H1 (cell line): ENCODE data around the gene UBQLN1. TPM values are rescaled to one million over a fixed set of nuclear protein-coding genes. Genes with fewer than 3 reads are reported as not detected.

Source experiments
- CTCF ChIA-PET: fragments of 300-600 bp; sonication (Branson Sonifier 250); formaldehyde crosslinking; loops from one replicate; lab custom pipeline; 2021; ENCODE audit not compliant: partially characterized antibody; lab: Charles Lee
- POLR2A ChIA-PET: fragments of 300-600 bp; sonication (Branson Sonifier 250); formaldehyde crosslinking; loops from one replicate; lab custom pipeline; 2021; ENCODE audit warnings: inconsistent platforms; ENCODE audit not compliant: partially characterized antibody; lab: Charles Lee
- DNase-seq, 2 experiments: peaks; one replicate each; pipeline versions ENCODE4 v3.0.0 to v3.0.0-alpha.2; 2010 to 2022; ENCODE audit warnings: low spot score in 2 of 2, low read depth in 1 of 2, mixed read lengths in 1 of 2
- FAIRE-seq: peaks from 2 replicates; lab custom pipeline; 2011; peaks lifted over from hg19 to GRCh38; lab: Jason Lieb, UNC
- H2AFZ ChIP-seq: 2 replicates; pipeline ENCODE4 v1.8.1; 2012; ENCODE audit warnings: low read length, inconsistent platforms
- H2AK5ac ChIP-seq: 2 replicates; pipeline ENCODE4 v1.6.1; 2013; ENCODE audit warnings: low read depth, low read length
- H2BK120ac ChIP-seq: replicated peaks from 2 replicates; pipeline ENCODE3; 2013; ENCODE audit warnings: low read depth, low read length, inconsistent platforms
- H2BK12ac ChIP-seq: 2 replicates; pipeline ENCODE4 v1.6.1; 2013; ENCODE audit warnings: low read depth, low read length
- H2BK15ac ChIP-seq: 2 replicates; pipeline ENCODE4 v1.6.1; 2013; ENCODE audit warnings: low read length
- H2BK20ac ChIP-seq: 2 replicates; pipeline ENCODE4 v1.6.1; 2013; ENCODE audit warnings: low read length
- H2BK5ac ChIP-seq: 2 replicates; pipeline ENCODE4 v1.6.1; 2013; ENCODE audit warnings: low read depth, low read length
- H3K14ac ChIP-seq: 2 replicates; pipeline ENCODE4 v1.6.1; 2013; ENCODE audit warnings: inconsistent platforms; ENCODE audit not compliant: insufficient read length
- H3K18ac ChIP-seq: 2 replicates; pipeline ENCODE4 v1.6.1; 2013; ENCODE audit warnings: low read length; ENCODE audit errors: extremely low read depth
- H3K23ac ChIP-seq: 2 replicates; pipeline ENCODE4 v1.6.1; 2013; ENCODE audit warnings: inconsistent platforms; ENCODE audit not compliant: insufficient read length
- H3K23me2 ChIP-seq: 2 replicates; pipeline ENCODE4 v1.6.1; 2013; ENCODE audit warnings: low read depth, low read length
- H3K27ac ChIP-seq: 2 replicates; pipeline ENCODE4 v1.6.1; 2011; ENCODE audit warnings: low read depth, low read length, inconsistent platforms
- H3K27me3 ChIP-seq, 4 experiments: replicated peaks in 1 of 4; 1 replicate in 1 of 4; 2 replicates in 3 of 4; pipeline versions ENCODE4 v1.6.1 to v1.8.1; 2011 to 2013; ENCODE audit warnings: low read length in 3 of 4, mild to moderate bottlenecking in 3 of 4, inconsistent platforms in 2 of 4, mixed read lengths in 2 of 4, moderate library complexity in 1 of 4; ENCODE audit not compliant: control insufficient read depth in 3 of 4, insufficient read depth in 3 of 4; ENCODE audit errors: extremely low read depth in 1 of 4
- H3K36me3 ChIP-seq, 4 experiments: 2 replicates each; pipeline versions ENCODE4 v1.6.1 to v1.8.1; 2011 to 2013; ENCODE audit warnings: mild to moderate bottlenecking in 4 of 4, low read length in 3 of 4, moderate library complexity in 2 of 4, control low read depth in 1 of 4, inconsistent platforms in 1 of 4; ENCODE audit not compliant: insufficient read depth in 4 of 4, control insufficient read depth in 2 of 4
- H3K4ac ChIP-seq: replicated peaks from 2 replicates; pipeline ENCODE3; 2013; ENCODE audit warnings: low read length, low read depth, mixed read lengths, inconsistent platforms; ENCODE audit not compliant: insufficient read length
- H3K4me1 ChIP-seq, 4 experiments: replicated peaks in 1 of 4; 1 replicate in 1 of 4; 2 replicates in 3 of 4; pipeline versions ENCODE4 v1.6.1 to v1.8.1; 2011 to 2013; ENCODE audit warnings: low read length in 3 of 4, inconsistent platforms in 2 of 4, mixed read lengths in 1 of 4; ENCODE audit not compliant: insufficient read depth in 4 of 4, control insufficient read depth in 3 of 4
- H3K4me2 ChIP-seq, 2 experiments: 2 replicates each; pipeline versions ENCODE4 v1.6.1 to v1.8.1; 2011 to 2013; ENCODE audit warnings: low read depth in 2 of 2, low read length in 2 of 2, control low read depth in 1 of 2, inconsistent platforms in 1 of 2, mild to moderate bottlenecking in 1 of 2; ENCODE audit not compliant: insufficient read depth in 1 of 2
- H3K4me3 ChIP-seq, 4 experiments: fragments of 200-600, 300-600 bp in 1 of 4; sonication (generic), shearing (Covaris generic), sonication (Bioruptor Twin) in 1 of 4; 2 replicates each; pipeline versions ENCODE4 v1.5.1 to v1.8.1; 2011 to 2016; ENCODE audit warnings: low read length in 4 of 4, low read depth in 3 of 4, control low read depth in 2 of 4, inconsistent platforms in 2 of 4, mild to moderate bottlenecking in 2 of 4, mixed read lengths in 1 of 4, moderate library complexity in 1 of 4; ENCODE audit not compliant: insufficient read depth in 2 of 4; ENCODE audit errors: extremely low read depth in 1 of 4
- H3K56ac ChIP-seq: replicated peaks from 2 replicates; pipeline ENCODE3; 2013; ENCODE audit warnings: low read depth, mild to moderate bottlenecking, mixed read lengths, low read length, inconsistent platforms; ENCODE audit not compliant: insufficient read length
- H3K79me1 ChIP-seq: 2 replicates; pipeline ENCODE4 v1.6.1; 2013; ENCODE audit warnings: low read depth, low read length, control low read depth
- H3K79me2 ChIP-seq, 2 experiments: 2 replicates each; pipeline versions ENCODE4 v1.6.1 to v1.8.1; 2012 to 2013; ENCODE audit warnings: low read length in 2 of 2, mild to moderate bottlenecking in 2 of 2, inconsistent platforms in 1 of 2; ENCODE audit not compliant: insufficient read depth in 2 of 2, control insufficient read depth in 1 of 2
- H3K9ac ChIP-seq, 4 experiments: replicated peaks in 1 of 4; 1 replicate in 1 of 4; 2 replicates in 3 of 4; pipeline versions ENCODE4 v1.6.1 to v1.8.1; 2011 to 2013; ENCODE audit warnings: low read depth in 3 of 4, low read length in 3 of 4, control low read depth in 2 of 4, mild to moderate bottlenecking in 2 of 4, moderate library complexity in 2 of 4, inconsistent platforms in 1 of 4; ENCODE audit errors: extremely low read depth in 1 of 4
- H3K9me3 ChIP-seq, 2 experiments: 2 replicates each; pipeline versions ENCODE4 v1.6.1 to v1.8.1; 2012 to 2013; ENCODE audit warnings: mild to moderate bottlenecking in 2 of 2, moderate library complexity in 2 of 2, control low read depth in 1 of 2, inconsistent platforms in 1 of 2, low read depth in 1 of 2, low read length in 1 of 2, mixed read lengths in 1 of 2; ENCODE audit not compliant: insufficient read depth in 2 of 2
- H4K20me1 ChIP-seq, 2 experiments: replicated peaks in 1 of 2; 2 replicates each; pipeline versions ENCODE3 to v1.8.1; 2011 to 2013; ENCODE audit warnings: inconsistent platforms in 2 of 2, low read length in 2 of 2, mild to moderate bottlenecking in 1 of 2; ENCODE audit not compliant: insufficient read depth in 2 of 2, control insufficient read depth in 1 of 2
- H4K5ac ChIP-seq: 2 replicates; pipeline ENCODE4 v1.6.1; 2013; ENCODE audit warnings: low read length, low read depth, mixed read lengths, inconsistent platforms; ENCODE audit not compliant: insufficient read length
- H4K8ac ChIP-seq: 2 replicates; pipeline ENCODE4 v1.8.0; 2013; ENCODE audit warnings: mild to moderate bottlenecking, moderate library complexity, low read length, inconsistent platforms; ENCODE audit not compliant: insufficient read depth; ENCODE audit errors: extremely low read depth
- H4K91ac ChIP-seq: replicated peaks from 2 replicates; pipeline ENCODE3; 2013; ENCODE audit warnings: low read length, mixed read lengths, inconsistent platforms; ENCODE audit not compliant: insufficient read length
- CREB1 ChIP-seq: IDR thresholded peaks from 2 replicates; pipeline ENCODE4 v1.6.1; 2012; ENCODE audit warnings: inconsistent platforms
- SIX5 ChIP-seq: IDR thresholded peaks from 2 replicates; pipeline ENCODE4 v1.6.1; 2011; ENCODE audit warnings: mild to moderate bottlenecking, low read depth, low read length
- WGBS, 2 experiments: shearing (Covaris generic) in 1 of 2; methylation state at CpG; one replicate each; pipeline versions ENCODE4 v1.1.6 to v1.1.7; 2013 to 2015; ENCODE audit warnings: low lambda C conversion rate in 2 of 2, mixed read lengths in 2 of 2, inconsistent platforms in 1 of 2, low coverage in 1 of 2, missing lambda C conversion rate in 1 of 2; ENCODE audit not compliant: insufficient replicate concordance in 2 of 2, insufficient coverage in 1 of 2, insufficient read length in 1 of 2; ENCODE audit errors: extremely low coverage in 1 of 2, missing lambda C conversion rate in 1 of 2; 5-methylcytosine and 5-hydroxymethylcytosine counted together
- polyA plus RNA-seq, 7 experiments: library from polyadenylated mRNA; depleted of rRNA in 3 of 7; stranded (reverse) in 5 of 7; unstranded in 2 of 7; fragments of >200 nt in 5 of 7; fragments of 200-250 nt in 2 of 7; gene quantifications; 1 replicate in 5 of 7; 2 replicates in 1 of 7; 4 replicates in 1 of 7; pipeline versions ENCODE4 v1.2.1 to v1.2.3, GENCODE V29; 2011 to 2013; ENCODE audit warnings: missing spikeins in 2 of 7, mixed read lengths in 2 of 7
- total RNA-seq: library from RNA; stranded (reverse); fragmentation: NEBNext Ultra II Directional; extraction: Animal tissue kit (Norgen Biotek cat#: 25700); gene quantifications from 2 replicates; pipeline ENCODE4 v1.2.1, GENCODE V29; 2021

Gene UBQLN1
- total and polyA plus RNA-seq, 2 of the 8 experiments (the other 6 are each of a cell fraction or from before 2014, with no cell fraction given), result 62.4 to 105 TPM

DNA sequence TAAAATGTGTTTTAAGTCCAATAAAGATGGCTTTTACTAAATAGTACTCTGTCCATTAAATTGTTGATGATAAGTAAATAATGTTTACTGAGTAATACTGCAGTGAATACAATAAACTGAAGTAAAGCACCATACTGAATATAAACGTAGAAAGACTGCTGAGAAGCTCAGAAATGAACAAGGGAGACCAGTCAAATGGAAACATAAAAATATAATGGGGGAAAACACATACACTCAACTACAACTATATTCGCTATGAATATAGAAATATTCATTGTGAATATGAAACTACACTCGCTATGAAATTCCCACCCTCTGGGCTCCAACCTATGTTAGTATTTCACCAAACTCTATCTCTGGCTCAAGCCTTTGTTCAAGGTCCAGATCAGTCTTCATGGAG, 41.9 kb upstream of the UBQLN1 start:
- no peak overlapping the region for H2BK12ac ChIP-seq
- H4K91ac ChIP-seq, result no peak overlapping the region
- H3K9ac ChIP-seq, result no peak overlapping the region
- no peak overlapping the region for H4K8ac ChIP-seq
- POLR2A ChIA-PET, result no interaction called here
- no peaks in the 10 kb centered on the region for H3K9me3 ChIP-seq
- H4K20me1 ChIP-seq, result no peaks in the 10 kb centered on the region
- no peak overlapping the region for H3K56ac ChIP-seq
- H3K27me3 ChIP-seq, result no peaks in the 10 kb centered on the region
- no peak overlapping the region for H2BK20ac ChIP-seq
- CTCF ChIA-PET, result interaction anchor here (0.7 to 0.8 kb wide), 2 partner anchors 26 to 101 kb away, joined by 3 read pairs; no protein-coding TSS in a partner anchor
- TF ChIP-seq CREB1 (no peak), SIX5 (no peak)
- no peak overlapping the region for H3K18ac ChIP-seq
- FAIRE-seq (no peak), DNase-seq (no peak)
- no peak overlapping the region for H2BK15ac ChIP-seq
- 79% methylated on average over 3 of the region's 3 CpGs; no CpG with 5 or more reads in 1 of the 2 experiments for WGBS, 2 experiments
- no peaks in the 10 kb centered on the region for H3K4me1 ChIP-seq
- no peaks in the 10 kb centered on the region for H3K79me2 ChIP-seq
- no peaks in the 10 kb centered on the region for H3K23me2 ChIP-seq
- no peak overlapping the region for H3K4me3 ChIP-seq
- H2AK5ac ChIP-seq, result no peak overlapping the region
- no peak overlapping the region for H2BK5ac ChIP-seq
- H3K4me2 ChIP-seq, result no peak overlapping the region
- no peak overlapping the region for H4K5ac ChIP-seq
- no peak overlapping the region for H3K23ac ChIP-seq
- no peak overlapping the region for H3K27ac ChIP-seq
- no peak overlapping the region for H3K4ac ChIP-seq
- no peak overlapping the region for H2BK120ac ChIP-seq
- no peaks in the 10 kb centered on the region for H3K79me1 ChIP-seq
- no peak overlapping the region for H3K14ac ChIP-seq
- no peak overlapping the region for H2AFZ ChIP-seq
- H3K36me3 ChIP-seq, result no peaks in the 10 kb centered on the region
